Bronchial epithelial cell (primary cell): Measurements from ENCODE around the gene ALG6. TPM values are rescaled to one million over a fixed set of nuclear protein-coding genes. Genes with fewer than 3 reads are reported as not detected.
"Not testable (repeated sequence)": the region's sequence is repeated elsewhere in the genome, so short reads cannot be mapped to it uniquely, and the experiment has no call there.

Experiments used
- DNase-seq: peaks from one replicate; pipeline ENCODE4 v3.0.0-alpha.2; 2010; ENCODE audit warnings: low read depth
- FAIRE-seq: peaks from 2 replicates; lab custom pipeline; 2011; peaks lifted over from hg19 to GRCh38; lab: Jason Lieb, UNC
- H3K27me3 ChIP-seq: 2 replicates; pipeline ENCODE4 v1.5.1; 2011; ENCODE audit warnings: low read length; ENCODE audit not compliant: control insufficient read depth, insufficient read depth
- H3K36me3 ChIP-seq: 2 replicates; pipeline ENCODE4 v1.5.1; 2011; ENCODE audit warnings: low read length; ENCODE audit not compliant: control insufficient read depth, insufficient read depth
- H3K4me3 ChIP-seq: 2 replicates; pipeline ENCODE4 v1.5.1; 2011; ENCODE audit warnings: mild to moderate bottlenecking, low read depth, low read length, control low read depth
- total RNA-seq: library from RNA; depleted of rRNA; stranded (reverse); fragments of >200 nt; gene quantifications from 2 replicates; pipeline ENCODE4 v1.2.1, GENCODE V29; 2014
- TF ChIP-seq, protein P1 (sequence below): IDR thresholded peaks from 2 replicates; pipeline ENCODE4 v1.5.1; 2011; ENCODE audit warnings: mild to moderate bottlenecking, moderate library complexity, low read length, control low read depth, inconsistent platforms; ENCODE audit not compliant: insufficient read depth, severe bottlenecking

Gene ALG6
- total RNA-seq, 1 donor from 2014 or later: 9.2 TPM

DNA sequence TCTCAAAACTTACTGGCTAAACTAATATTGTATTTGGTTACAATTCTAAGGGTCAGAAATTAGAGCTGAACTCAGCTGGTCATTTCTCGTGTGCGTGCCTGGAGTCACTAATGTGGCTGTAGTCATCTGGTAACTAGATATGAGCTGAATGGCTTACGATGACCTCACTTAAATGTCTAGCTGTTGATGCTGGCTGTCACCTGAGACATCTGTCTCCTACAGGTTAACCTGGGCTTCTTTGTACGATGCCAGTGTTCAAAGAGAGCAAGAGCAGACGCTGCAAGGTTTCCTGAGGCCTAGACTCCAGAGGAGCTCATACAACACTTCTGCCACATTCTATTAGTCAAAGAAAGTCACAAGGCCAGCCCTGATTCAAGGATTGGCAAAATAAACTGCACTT lies 17.1 kb upstream of the ALG6 start:
- TF ChIP-seq, protein P1, sequence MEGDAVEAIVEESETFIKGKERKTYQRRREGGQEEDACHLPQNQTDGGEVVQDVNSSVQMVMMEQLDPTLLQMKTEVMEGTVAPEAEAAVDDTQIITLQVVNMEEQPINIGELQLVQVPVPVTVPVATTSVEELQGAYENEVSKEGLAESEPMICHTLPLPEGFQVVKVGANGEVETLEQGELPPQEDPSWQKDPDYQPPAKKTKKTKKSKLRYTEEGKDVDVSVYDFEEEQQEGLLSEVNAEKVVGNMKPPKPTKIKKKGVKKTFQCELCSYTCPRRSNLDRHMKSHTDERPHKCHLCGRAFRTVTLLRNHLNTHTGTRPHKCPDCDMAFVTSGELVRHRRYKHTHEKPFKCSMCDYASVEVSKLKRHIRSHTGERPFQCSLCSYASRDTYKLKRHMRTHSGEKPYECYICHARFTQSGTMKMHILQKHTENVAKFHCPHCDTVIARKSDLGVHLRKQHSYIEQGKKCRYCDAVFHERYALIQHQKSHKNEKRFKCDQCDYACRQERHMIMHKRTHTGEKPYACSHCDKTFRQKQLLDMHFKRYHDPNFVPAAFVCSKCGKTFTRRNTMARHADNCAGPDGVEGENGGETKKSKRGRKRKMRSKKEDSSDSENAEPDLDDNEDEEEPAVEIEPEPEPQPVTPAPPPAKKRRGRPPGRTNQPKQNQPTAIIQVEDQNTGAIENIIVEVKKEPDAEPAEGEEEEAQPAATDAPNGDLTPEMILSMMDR: no peak
- DNase-seq: no peak
- Histone ChIP-seq H3K27me3 (peaks cover 2% of the 10 kb centered on the region), H3K36me3 (no peaks in the 10 kb centered on the region), H3K4me3 (no peak overlapping the region)
- no peak for FAIRE-seq

- FAIRE-seq: no peak
- no peaks in the 10 kb centered on the region for H3K36me3 ChIP-seq
- no peak for DNase-seq
- TF ChIP-seq, protein P1: no peak
- H3K4me3 ChIP-seq: no peak overlapping the region
- H3K27me3 ChIP-seq: peaks cover 2% of the 10 kb centered on the region
Measured at GRCh38 chr1:63352736-63353135, 14.7 kb upstream of the ALG6 start.

DNA sequence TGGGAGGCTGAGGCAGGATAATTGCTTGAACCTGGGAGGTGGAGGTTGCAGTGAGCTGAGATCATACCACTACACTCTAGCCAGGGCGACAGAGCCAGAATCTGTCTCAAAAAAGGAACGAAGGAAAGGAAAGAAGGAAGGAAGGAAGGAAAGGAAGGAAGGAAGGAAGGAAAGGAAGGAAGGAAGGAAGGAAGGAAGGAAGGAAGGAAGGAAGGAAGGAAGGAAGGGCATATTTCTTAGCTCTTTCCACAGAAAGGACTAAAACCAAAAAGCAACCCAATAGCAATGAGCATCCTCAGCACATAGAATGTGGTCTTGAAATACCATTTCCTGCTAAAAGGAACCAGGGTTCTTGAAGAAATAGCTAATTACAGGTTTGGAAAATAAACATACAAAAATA lies 11.2 kb upstream of the ALG6 start:
- not testable (repeated sequence) for H3K27me3 ChIP-seq, H3K4me3 ChIP-seq, FAIRE-seq, DNase-seq, H3K36me3 ChIP-seq

DNA sequence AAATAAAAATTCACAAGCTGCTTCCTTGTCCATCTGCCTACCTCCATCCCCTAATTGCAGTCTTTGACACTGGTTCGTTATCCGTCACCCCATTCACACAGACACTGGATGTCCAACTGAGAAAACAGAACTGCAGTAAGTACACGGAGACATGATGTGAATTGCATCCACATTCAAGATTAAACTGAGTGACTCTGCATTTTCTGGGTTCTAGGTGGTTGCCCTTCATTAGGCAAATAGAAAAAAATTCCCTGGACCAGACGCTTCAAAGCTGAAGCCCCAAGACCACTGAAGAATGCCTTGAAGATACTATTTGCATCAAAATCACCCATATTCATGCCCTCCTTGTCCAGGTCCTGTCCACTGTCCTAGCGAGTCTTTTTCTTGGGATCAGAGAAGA lies 7.9 kb upstream of the ALG6 start:
- FAIRE-seq (no peak), DNase-seq (no peak)
- Histone ChIP-seq H3K27me3 (no peaks in the 10 kb centered on the region), H3K36me3 (no peaks in the 10 kb centered on the region), H3K4me3 (no peak overlapping the region)
- TF ChIP-seq, protein P1: no peak

GRCh38 chr1:63362073-63362472 lies 5.4 kb upstream of the ALG6 start:
- no peak overlapping the region for H3K4me3 ChIP-seq
- no peaks in the 10 kb centered on the region for H3K36me3 ChIP-seq
- FAIRE-seq (no peak), DNase-seq (no peak)
- H3K27me3 ChIP-seq: no peaks in the 10 kb centered on the region
- TF ChIP-seq, protein P1: no peak

GRCh38 chr1:63362578-63362977 lies 4.8 kb upstream of the ALG6 start:
- TF ChIP-seq, protein P1: no peak
- Histone ChIP-seq H3K27me3 (no peaks in the 10 kb centered on the region), H3K4me3 (no peak overlapping the region), H3K36me3 (no peaks in the 10 kb centered on the region)
- FAIRE-seq: no peak
- no peak for DNase-seq
